Measurements from ENCODE around the gene APOBEC3F. TPM values are rescaled to one million over a fixed set of nuclear protein-coding genes. Genes with fewer than 3 reads are reported as not detected.
A peak's percentile ranks its signal among the peaks of the same experiment; 100 is the strongest.

The APOBEC3F gene
- polyA plus RNA-seq, 2 of the 4 experiments (the other 2 are of a cell fraction): 2.9 to 3.3 TPM

- Histone ChIP-seq H3K27ac (peak within 1 kb of the TSS; percentile 64 to 84; a peak in 5 of 6 replicates), H3K4me2 (no peak within 1 kb of the TSS), H3K4me1 (peaks cover 9% of the 10 kb centered on the region), H3K9me3 (no peaks in the 10 kb centered on the region), H3K4me3 (no peak within 1 kb of the TSS)
- FAIRE-seq: no peak
- DNase-seq (ENCODE audit: low read depth in 1 of 2, low spot score in 1 of 2): no peak
- ChIA-PET CTCF (interaction anchor here (0.6 to 1.7 kb wide), 4 partner anchors 11 to 385 kb away, joined by 3 to 5 read pairs (median 4); no protein-coding TSS in a partner anchor), POLR2A (no interaction called here)
- no peak for TF ChIP-seq EHF (CRISPR knock-in tag; IDR thresholded peaks at IDR 0.05)
- WGBS (ENCODE audit: missing lambda C conversion rate): 96% methylated on average over 9 of the region's 9 CpGs
- peak in 1 of 2 experiments; percentile 33; a peak in 1 of 6 replicates for ATAC-seq
These were observed 56.7 kb downstream of the APOBEC3F start, which contains the start of gene APOBEC3H for GRCh38 chr22:39097098-39098020. Gene APOBEC3H, plus strand, starts transcription at chr22:39097244. Its CDS starts 3,035 bp downstream, at chr22:39100279.

- ChIA-PET POLR2A (no interaction called here), CTCF (interaction anchor here (0.6 to 1.7 kb wide), 5 partner anchors 9 to 228 kb away, joined by 3 to 5 read pairs (median 3); no protein-coding TSS in a partner anchor)
- Histone ChIP-seq H3K4me1 (peaks cover 9% of the 10 kb centered on the region), H3K27ac (peak overlapping the region in 1 of 2 experiments; percentile 84; a peak in 3 of 6 replicates), H3K9me3 (no peaks in the 10 kb centered on the region), H3K4me2 (no peak overlapping the region), H3K4me3 (no peak overlapping the region)
- no peak for FAIRE-seq
- TF ChIP-seq NFE2L2 (conservative IDR thresholded peaks at IDR 0.05; ENCODE audit: low read length) (no peak), ELK1 (IDR thresholded peaks at IDR 0.05; ENCODE audit: low read depth, low read length) (no peak), ESRRA (IDR thresholded peaks at IDR 0.05; ENCODE audit: borderline replicate concordance, low read length) (no peak), USF2 (IDR thresholded peaks at IDR 0.05) (no peak), MYC (IDR thresholded peaks at IDR 0.05; ENCODE audit: borderline replicate concordance, low read length) (no peak), REST (IDR thresholded peaks at IDR 0.05) (no peak), HOXB13 (CRISPR knock-in tag; IDR thresholded peaks at IDR 0.05; ENCODE audit: low read depth) (no peak), PHF8 (IDR thresholded peaks at IDR 0.05; ENCODE audit: borderline replicate concordance, low read depth) (no peak), KDM5A (IDR thresholded peaks at IDR 0.05) (no peak), POLR2A (IDR thresholded peaks at IDR 0.05; ENCODE audit: low read length) (no peak)
- no peak; a peak in 1 of 6 replicates for ATAC-seq
- 81% methylated on average over 6 of the region's 6 CpGs for WGBS (ENCODE audit: missing lambda C conversion rate)
- no peak for DNase-seq (ENCODE audit: low read depth in 1 of 2, low spot score in 1 of 2)
These were observed 57.4 kb downstream of the APOBEC3F start for GRCh38 chr22:39098026-39098425.

GRCh38 chr22:39098576-39098975, 57.9 kb downstream of the APOBEC3F start:
- H3K4me2 ChIP-seq: no peak overlapping the region
- no peak overlapping the region for H3K4me3 ChIP-seq
- no peak overlapping the region for H3K27ac ChIP-seq
- peaks cover 9% of the 10 kb centered on the region for H3K4me1 ChIP-seq
- WGBS (ENCODE audit: missing lambda C conversion rate): 88% methylated on average over 8 of the region's 8 CpGs
- ATAC-seq: no peak
- CTCF ChIA-PET: interaction anchor here (0.6 to 1.7 kb wide), 5 partner anchors 9 to 229 kb away, joined by 3 to 5 read pairs (median 4); no protein-coding TSS in a partner anchor
- no peaks in the 10 kb centered on the region for H3K9me3 ChIP-seq
- no peak for FAIRE-seq
- no peak for DNase-seq (ENCODE audit: low read depth in 1 of 2, low spot score in 1 of 2)
- POLR2A ChIA-PET: no interaction called here
- TF ChIP-seq POLR2AphosphoS2 (conservative IDR thresholded peaks at IDR 0.05; ENCODE audit: low read length) (no peak), EHMT2 (IDR thresholded peaks at IDR 0.05; ENCODE audit: low read depth) (no peak), HES2 (IDR thresholded peaks at IDR 0.05) (no peak), JUNB (IDR thresholded peaks at IDR 0.05) (no peak), ZNF302 (CRISPR knock-in tag; IDR thresholded peaks at IDR 0.05) (no peak), CEBPB (IDR thresholded peaks at IDR 0.05) (no peak), MAX (IDR thresholded peaks at IDR 0.05) (no peak), FOSB (CRISPR knock-in tag; IDR thresholded peaks at IDR 0.05) (no peak), NPAS2 (CRISPR knock-in tag; IDR thresholded peaks at IDR 0.05; ENCODE audit: borderline replicate concordance) (no peak), ZC3H11A (IDR thresholded peaks at IDR 0.05) (no peak), USF2 (IDR thresholded peaks at IDR 0.05) (no peak), ESRRA (IDR thresholded peaks at IDR 0.05; ENCODE audit: borderline replicate concordance, low read length) (no peak), NR3C1 (IDR thresholded peaks at IDR 0.05) (no peak), FOXS1 (CRISPR knock-in tag; IDR thresholded peaks at IDR 0.05) (no peak), BCL3 (IDR thresholded peaks at IDR 0.05) (no peak)
